Measurements from ENCODE around the gene GABRD.

GABRD gene

GRCh38 chr1:2019571-2020309 lies 595 bp downstream of the GABRD start:
- no peak for DNase-seq

GRCh38 chr1:2020310-2020655 lies 1.1 kb downstream of the GABRD start:
- DNase-seq = no peak

DNA sequence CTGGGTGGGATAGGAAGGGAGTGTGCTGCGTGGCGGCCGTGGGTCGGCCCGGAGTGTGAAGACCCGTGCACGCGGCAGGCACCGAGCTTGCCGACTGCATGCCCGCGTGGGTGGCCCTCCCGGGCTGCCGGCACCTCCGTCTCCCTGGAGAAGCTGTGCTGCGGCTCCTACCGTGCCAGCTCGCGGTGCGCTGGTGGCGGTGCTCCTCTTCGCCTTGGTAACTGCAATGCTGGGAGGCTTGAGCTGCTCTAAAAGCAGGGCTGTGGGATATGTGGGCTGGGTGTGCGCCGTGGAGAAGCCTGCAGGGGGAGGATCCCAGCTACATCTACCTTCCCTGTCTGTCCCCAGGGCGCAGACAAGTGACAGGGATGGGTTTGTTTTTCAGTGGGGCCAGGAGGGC lies 2.4 kb downstream of the GABRD start:
- no peak for DNase-seq

- DNase-seq = no peak
Measured at GRCh38 chr1:2022063-2022770, 3.1 kb downstream of the GABRD start.

DNA sequence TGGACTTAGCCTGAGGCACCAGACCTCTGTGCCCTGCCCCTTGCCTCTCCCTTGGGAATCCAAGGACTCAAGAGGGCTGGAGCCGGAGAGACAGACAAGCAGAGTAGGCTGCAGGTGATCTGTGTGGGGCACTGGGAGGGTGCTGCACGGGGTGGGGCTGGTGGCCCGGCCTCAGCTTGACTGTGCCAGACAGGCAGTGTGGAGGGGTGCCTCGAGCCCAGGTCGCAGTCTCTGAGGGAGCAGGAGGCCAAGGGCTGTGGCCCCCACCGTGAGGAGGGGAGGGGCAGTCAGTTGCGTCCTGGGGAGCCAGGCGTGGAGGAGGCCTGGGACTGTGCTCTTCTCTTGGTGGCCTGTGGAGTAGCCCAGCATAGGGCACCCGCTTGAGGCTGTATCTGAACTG lies 4.0 kb downstream of the GABRD start:
- DNase-seq = no peak

GRCh38 chr1:2024451-2024850 lies 5.3 kb downstream of the GABRD start:
- DNase-seq = no peak

DNA sequence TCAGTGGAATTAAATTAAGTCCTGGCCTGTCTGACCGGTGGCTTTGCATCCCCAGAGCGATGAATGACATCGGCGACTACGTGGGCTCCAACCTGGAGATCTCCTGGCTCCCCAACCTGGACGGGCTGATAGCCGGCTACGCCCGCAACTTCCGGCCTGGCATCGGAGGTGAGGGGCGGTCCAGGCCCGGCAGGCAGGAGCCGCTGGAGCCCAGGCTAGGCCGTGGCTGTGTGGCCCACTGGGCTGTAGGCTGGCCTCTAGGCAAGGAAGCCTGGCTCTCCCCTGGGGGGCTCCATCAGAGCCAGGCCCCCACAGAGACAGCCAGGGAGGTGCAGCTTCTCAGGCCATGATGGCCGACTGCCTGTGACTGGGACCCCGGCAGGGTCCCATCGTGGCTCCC lies 5.7 kb downstream of the GABRD start:
- no peak for DNase-seq

DNA sequence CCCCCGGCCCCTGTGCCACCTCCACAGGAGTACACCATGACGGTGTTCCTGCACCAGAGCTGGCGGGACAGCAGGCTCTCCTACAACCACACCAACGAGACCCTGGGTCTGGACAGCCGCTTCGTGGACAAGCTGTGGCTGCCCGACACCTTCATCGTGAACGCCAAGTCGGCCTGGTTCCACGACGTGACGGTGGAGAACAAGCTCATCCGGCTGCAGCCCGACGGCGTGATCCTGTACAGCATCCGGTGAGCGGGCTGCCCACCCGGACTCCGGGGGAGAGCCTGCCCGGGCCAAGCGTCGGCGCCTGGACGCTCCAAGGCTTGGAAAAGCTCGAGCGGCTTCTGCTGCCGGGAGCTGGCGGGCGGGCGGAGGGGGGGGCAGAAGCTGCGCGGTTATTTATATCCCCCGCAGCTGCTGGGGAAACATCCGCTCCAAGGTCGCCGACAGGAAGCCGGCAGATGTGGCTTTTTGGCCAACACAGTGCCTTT lies 6.4 kb downstream of the GABRD start:
- DNase-seq = peak; percentile 4

- no peak for DNase-seq
Measured at GRCh38 chr1:2027961-2028583, 8.9 kb downstream of the GABRD start.

DNA sequence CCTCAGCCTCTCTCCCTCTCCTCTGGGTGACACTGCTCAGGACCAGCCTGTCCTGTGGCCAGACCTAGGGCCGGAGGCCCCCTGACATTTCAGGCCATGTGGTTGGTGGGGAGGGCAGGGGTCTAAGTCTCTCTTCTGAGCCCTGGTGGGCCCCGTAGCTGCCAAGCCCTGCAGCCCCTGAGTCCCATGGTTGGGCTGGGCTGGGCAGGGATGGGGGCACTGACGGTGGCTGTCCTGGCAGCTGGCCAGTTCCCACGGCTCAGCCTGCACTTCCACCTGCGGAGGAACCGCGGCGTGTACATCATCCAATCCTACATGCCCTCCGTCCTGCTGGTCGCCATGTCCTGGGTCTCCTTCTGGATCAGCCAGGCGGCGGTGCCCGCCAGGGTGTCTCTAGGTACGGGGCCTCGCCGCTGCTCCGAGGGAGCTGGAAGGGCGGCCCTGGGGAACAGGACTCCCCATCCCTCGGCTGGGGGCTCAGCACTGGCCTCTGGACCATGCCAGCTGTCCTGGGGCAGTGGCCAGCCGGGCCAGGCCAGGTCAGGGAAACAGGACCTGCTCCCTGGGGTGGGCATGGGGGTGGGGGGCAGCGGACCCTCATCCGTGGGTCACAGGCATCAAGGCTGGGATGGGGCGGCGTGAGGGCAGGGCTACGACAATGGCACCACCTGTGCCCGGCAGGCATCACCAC lies 9.9 kb downstream of the GABRD start:
- DNase-seq = no peak

DNA sequence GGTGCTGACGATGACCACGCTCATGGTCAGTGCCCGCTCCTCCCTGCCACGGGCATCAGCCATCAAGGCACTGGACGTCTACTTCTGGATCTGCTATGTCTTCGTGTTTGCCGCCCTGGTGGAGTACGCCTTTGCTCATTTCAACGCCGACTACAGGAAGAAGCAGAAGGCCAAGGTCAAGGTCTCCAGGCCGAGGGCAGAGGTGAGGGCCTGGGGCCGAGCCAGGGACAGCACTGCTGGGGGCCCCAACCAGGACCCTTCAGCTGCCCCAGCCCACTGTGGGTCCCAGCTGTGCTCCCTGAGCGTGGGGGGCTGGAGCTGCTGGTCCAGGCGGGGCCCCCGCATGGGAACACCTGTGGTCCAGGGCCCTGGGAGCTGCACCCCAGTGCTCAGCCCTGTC lies 10.4 kb downstream of the GABRD start:
- DNase-seq = no peak

DNA sequence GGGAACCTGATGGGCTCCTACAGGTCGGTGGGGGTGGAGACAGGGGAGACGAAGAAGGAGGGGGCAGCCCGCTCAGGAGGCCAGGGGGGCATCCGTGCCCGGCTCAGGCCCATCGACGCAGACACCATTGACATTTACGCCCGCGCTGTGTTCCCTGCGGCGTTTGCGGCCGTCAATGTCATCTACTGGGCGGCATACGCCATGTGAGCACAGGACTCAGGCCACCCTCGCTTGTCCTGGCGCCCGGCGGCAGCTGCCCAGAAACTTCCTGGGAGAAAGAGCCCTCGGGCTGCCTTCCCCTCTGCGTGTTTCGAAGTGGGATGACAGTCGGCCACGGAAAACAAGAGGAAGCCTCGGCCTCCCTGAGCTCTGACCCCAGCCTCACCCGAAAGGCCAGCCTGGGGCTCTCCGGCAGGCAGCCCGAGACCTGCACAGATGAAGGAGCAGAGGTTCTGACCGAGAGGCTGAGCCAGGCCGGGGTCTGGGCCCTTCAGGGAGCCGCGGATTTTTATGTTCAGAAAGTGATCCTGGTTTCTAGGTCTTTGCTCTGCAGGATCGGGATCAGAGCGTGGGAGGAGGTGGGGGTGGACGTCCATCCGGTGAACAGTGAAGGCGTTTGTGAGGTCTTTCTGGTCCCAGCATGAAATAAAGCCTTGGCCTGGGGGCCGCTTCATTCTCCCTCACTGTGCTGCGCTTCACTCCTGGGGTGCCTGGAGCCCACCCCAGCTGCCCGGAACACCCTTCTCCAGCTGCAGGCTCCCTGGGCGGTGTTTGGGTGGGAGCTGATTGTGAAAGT lies 11.1 kb downstream of the GABRD start:
- DNase-seq = no peak

- DNase-seq = no peak
Measured at GRCh38 chr1:2031546-2032540, 12.7 kb downstream of the GABRD start.

GRCh38 chr1:2032737-2033136 lies 13.6 kb downstream of the GABRD start:
- DNase-seq = no peak

DNA sequence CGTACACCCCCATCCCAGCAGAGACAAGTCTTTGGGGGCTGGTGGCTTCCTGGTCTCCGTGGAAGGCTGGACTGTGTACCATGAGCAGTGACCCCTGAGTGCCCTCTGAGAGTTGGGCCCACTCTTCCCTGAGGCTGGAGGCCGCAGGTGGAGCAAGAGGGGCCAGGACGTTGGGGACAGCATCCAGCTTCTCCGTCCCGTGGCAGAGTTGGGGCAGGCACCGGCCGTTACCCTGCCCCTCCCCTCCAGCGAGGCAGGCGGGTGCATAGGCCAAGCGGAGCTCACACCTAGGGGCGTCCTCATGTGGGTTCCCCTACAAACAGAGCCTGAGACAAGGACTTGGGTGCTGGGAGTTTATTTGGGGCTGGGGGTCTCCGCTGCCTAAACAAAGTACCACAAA lies 14.0 kb downstream of the GABRD start:
- DNase-seq = no peak

GRCh38 chr1:2036287-2036686 lies 17.1 kb downstream of the GABRD start:
- no peak for DNase-seq

DNA sequence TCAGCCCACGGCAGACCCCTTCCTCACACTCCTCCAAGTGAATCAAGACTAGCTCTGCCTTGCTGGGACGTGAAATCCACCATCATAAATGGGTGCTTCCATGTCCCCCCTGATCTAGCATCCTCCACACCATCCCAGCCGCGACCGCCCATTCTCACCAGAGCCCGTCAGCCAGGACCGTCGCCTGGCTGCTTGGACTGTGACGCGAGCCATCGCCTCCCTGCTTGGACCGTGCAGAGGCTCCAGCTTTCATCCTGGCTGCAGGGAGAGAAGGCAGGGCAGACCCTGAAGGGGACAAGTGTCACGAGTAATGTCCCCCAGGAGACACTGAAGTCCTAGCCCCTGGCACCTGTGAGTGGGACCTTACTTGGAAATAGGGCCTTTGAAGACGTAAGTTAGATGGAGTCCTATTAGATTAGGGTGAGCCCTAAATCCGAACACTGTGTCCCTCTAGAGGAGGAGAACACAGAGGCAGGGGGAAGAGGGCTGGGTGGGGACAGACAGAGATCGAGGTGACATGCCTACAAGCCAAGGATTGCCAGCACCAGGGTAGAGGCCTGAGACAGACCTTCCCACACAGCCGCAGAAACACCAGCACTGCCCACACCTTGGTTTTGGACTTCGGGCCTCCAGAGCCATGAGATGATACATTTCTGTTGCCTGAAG lies 18.3 kb downstream of the GABRD start:
- no peak for DNase-seq

DNA sequence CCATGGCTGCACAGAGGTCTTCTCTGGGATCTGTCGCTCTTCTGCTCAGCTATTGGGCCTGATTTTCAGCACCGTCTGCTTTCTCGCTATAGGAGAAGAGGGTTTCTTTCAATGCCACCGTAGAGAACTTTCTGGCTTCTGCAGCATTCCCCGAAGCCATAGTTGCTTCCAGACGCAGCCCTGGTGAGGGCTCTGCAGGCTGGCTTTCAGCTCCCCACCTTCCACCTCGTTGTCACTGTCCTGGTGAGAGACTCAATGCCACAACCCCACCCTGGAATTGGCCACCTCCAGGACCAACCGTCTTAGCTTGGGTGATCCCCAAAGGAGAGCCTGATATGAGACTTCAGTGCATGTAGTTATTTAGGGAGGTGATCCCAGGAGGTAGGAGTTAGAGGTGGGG lies 19.1 kb downstream of the GABRD start:
- no peak for DNase-seq

DNA sequence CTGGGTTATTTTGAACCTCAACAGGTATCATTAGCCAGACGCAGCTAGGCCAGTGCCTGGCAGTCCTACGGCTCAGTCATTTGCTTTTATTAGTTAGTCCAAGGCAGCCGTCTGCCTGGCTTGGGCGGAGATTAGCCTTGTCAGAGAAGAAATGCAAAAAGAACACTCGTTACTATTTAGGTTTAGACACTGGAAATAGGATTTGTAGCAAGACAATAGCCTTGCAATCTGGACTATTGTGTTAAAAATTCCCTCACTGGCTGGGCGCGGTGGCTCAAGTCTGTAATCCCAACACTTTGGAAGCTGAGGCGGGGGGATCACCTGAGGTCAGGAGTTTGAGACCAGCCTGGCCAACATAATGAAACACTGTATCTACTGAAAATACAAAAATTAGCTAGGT lies 20.1 kb downstream of the GABRD start:
- DNase-seq = no peak

GRCh38 chr1:2041305-2041704 lies 22.2 kb downstream of the GABRD start:
- no peak for DNase-seq

DNA sequence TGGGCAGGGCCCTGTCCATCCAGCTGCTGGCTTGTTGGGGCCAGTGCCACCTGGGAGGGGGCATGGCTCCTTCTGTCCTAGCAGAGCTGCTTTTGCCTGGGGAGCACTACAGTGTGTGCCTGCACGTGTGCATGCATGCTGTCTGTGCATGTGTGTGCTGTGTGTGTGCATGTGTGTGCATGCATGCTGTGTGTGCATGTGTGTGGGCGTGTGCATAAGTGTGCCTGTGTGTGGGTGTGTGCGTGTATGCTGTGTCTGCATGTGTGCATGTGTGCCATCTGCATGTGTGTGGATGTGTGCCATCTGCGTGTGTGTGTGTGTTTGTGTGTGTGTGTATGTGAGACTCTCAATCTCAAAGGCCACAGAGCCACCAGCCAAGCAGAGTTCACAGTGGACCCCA lies 22.7 kb downstream of the GABRD start:
- no peak for DNase-seq
